Stimulated activated CD4-positive, alpha-beta T cell treated with anti-CD3 and anti-CD28 coated beads, Interleukin-4, amount 100 ng/mL, for 48 hours (primary cell): ENCODE results near the gene SUSD3.

Experiments
- DNase-seq, 2 donors: peaks; one replicate each; pipeline ENCODE4 v3.0.0-alpha.2; 2020; ENCODE audit warnings: low read depth in 2 of 2

SUSD3 gene

GRCh38 chr9:93052791-93053540 is 5.5 kb upstream of the SUSD3 start:
- DNase-seq: no peak

GRCh38 chr9:93053781-93054331 is 4.6 kb upstream of the SUSD3 start:
- no peak for DNase-seq

GRCh38 chr9:93054758-93055704 is 3.5 kb upstream of the SUSD3 start:
- DNase-seq: no peak

GRCh38 chr9:93057042-93057702 is 1.3 kb upstream of the SUSD3 start:
- DNase-seq: no peak

GRCh38 chr9:93057703-93058354 is 672 bp upstream of the SUSD3 start:
- DNase-seq: no peak

- no peak for DNase-seq
These were observed 662 bp downstream of the SUSD3 start for GRCh38 chr9:93059011-93059714.

- DNase-seq: no peak
These were observed 1.4 kb downstream of the SUSD3 start for GRCh38 chr9:93059715-93060578.

DNA sequence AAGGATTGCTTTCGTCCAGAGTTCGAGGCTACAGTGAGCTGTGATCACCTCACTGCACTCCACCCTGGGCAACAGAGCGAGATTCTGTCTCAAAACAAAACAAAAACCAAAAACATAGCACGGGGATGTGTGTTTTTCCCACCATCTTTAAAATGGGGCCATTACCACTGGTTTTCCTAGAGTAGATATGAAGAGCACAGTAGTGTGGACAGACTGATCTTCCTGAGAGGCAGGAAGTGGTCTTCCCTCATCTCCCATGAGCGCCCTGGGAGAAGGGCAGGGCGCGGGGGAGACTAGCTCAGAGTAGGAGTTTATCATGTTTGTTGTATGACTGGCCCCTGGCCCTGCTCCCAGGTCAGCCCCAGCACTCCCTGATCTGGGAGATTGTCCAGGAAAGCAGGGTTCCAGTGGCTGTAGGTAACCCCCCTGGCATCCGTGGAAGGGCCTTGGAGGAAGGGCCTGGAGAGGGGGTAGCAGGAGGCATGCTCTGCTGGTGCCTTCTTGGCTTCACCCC is 2.3 kb downstream of the SUSD3 start:
- no peak for DNase-seq

- no peak for DNase-seq
These were observed 2.8 kb downstream of the SUSD3 start for GRCh38 chr9:93061260-93061751.

- no peak for DNase-seq
These were observed 3.6 kb downstream of the SUSD3 start for GRCh38 chr9:93061791-93062763.

GRCh38 chr9:93064392-93065134 is 6.1 kb downstream of the SUSD3 start:
- peak; percentile 77 to 84 for DNase-seq

DNA sequence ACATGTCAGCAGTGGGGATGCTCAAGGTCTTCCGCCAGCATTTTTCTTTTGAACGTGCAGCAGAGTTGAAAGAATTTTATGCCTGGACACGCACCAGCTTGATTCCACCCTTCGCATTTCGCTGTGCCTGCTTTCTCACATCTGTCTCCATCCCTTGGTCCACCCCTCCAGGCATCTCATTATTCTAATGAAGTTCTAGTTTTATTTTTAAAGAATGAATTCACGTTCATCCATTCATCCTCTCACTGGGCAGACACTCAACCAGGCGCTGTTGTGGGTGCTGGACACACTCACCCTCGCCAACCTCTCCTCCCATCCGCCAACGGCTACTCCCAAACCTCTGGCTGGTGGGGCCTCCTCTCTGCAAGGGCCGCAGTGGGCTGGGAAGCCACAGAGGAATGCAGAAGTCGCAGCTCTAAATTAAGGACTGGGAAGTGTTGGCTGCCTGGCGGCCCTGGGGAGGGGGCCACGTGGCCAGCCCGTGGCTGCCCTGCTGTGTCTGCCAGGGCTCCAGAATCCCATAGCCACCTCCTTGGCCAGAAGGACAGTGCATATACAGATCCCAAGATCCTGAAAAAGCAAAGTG is 6.7 kb downstream of the SUSD3 start:
- no peak for DNase-seq

DNA sequence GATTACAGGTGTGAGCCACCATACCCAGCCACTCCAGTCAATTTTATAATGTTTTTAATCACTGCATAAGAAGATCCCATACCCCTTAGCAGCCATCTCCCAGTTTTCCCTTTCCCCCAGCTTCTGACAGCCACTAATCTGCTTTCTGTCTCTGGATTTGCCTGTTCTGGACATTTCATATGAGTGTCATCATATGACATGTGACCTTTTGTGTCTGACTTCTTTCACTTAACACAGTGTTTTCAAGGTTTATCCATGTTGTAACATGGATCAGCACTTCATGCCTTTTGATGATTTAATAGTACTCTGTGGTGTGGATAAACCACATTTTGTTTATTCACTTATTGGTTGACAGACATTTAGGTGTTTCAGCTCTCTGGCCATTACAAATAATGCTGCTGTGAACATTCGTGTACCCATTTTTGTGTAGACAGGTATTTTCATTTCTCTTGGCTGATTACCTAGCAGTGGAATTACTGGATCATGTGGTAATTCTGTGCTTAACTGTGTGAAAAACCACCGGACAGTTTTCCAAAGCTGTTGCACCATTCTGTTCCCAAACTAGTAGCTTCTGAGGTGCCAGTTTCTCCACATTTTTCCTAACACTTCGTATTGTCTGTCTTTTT is 8.6 kb downstream of the SUSD3 start:
- DNase-seq: no peak

GRCh38 chr9:93068956-93069355 is 10.5 kb downstream of the SUSD3 start:
- no peak for DNase-seq

DNA sequence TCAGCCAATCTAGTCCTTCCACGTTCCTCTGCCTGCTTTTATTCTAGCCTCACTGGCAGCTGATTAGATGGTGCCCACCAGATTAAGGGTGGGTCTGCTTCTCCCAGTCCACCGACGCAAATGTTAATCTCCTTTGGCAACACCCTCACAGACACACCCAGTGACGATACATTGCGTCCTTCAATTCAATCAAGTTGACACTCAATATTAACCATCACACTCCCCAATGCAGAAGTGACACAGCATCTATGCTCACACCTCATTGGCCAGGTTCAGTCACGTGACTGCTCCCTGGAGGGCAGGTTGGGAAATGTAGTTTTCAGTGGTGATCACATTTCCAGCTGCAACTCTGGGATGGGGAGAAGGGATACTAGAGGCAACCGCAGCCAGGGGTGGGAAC is 13.0 kb downstream of the SUSD3 start:
- DNase-seq: no peak

- no peak for DNase-seq
These were observed 13.9 kb downstream of the SUSD3 start for GRCh38 chr9:93072383-93072795.
